GM18951 (cell line): ENCODE measurements around the gene TRDN.

Experiments
- POLR2A ChIP-seq: IDR thresholded peaks from 4 replicates; pipeline ENCODE4 v1.6.1; 2011; ENCODE audit warnings: mild to moderate bottlenecking; ENCODE audit not compliant: insufficient read length, insufficient read depth; ENCODE audit errors: extremely low read depth
- in situ Hi-C: fragments of 300-500 bp; cut with MboI; formaldehyde crosslinking; loops from one replicate; pipeline ENCODE4 v1.12.0; 2022; ENCODE audit warnings: low sequenced_read_pairs, mixed read lengths, inconsistent platforms; ENCODE audit not compliant: unreplicated experiment

Gene TRDN

DNA sequence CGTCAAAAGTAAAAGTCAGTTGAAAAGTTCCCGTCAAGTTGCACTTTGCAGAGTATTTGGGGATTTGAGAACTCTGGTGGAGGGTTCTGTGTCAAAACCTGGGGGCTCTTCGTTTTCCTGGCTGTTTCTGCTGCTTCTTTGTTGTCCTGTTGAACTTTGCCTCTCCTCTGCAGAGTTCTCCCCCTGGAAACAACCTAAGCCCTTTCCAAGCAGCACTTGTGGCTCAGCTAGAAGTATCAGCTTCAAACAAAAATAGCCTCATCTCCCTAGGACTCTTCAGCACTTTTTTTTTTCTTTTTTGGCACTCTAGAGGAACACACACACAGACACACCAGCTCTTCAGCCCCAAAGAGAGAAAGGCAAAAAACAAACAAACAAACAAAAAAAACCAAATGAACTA, at the start of gene TRDN:
Gene TRDN (minus strand): TSS at position 169 of the 400 bp plus-strand sequence. CDS start 175 bp downstream, outside the sequence.
- in situ Hi-C loops: no loop called here
- no peak for TF ChIP-seq POLR2A

GRCh38 chr6:123681957-123682462, 45.3 kb upstream of the TRDN start:
- no peak for TF ChIP-seq POLR2A
- in situ Hi-C loops: no loop called here

DNA sequence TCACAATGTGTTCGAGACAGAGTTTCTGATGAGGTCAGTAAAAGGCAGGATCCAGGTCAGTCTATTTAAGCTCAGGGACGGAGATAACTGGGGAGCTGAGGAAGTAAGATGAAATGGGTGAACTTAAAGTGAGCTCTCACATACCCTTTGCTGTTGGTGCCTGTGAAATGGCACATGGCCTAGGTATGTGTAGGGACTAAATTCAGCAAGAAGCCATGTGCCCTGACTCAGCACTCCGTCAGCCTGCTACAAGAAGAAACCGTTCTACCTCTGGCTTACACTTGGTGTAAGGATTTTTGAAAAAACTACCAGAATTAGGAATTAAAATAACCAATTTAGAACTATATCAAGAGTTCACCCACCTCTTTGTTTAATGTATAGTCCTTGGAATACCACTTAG, 41.1 kb upstream of the TRDN start:
- TF ChIP-seq POLR2A: no peak
- in situ Hi-C loops: no loop called here

GRCh38 chr6:123676793-123677192, 40.0 kb upstream of the TRDN start:
- TF ChIP-seq POLR2A: no peak
- in situ Hi-C loops: no loop called here

DNA sequence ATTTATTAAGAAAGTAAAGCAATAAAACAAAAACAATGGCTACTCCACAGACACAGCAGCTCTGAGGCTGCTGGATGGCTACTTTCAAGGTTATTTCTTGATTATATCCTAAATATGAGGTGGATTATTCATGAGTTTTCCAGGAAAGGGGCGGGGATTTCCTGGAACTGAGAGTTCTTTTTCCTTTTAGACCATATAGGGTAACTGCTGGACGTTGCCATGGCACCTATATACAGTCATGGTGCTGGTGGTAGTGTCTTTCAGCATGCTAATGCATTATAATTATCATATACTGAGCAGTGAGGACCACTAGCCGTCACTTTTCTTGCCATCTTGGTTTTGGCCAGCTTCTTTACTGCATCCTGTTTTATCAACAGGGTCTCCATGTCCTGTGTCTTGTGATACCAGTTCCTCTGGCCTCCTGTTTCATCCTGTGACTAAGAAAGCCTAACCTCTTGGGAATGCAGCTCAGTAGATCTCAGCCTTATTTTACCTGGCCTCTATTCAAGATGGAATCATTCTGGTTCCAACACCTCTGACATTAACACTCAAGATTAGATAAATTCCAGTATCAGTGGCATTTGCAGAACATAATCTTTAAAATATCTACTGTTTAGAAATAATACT, 32.3 kb upstream of the TRDN start:
- in situ Hi-C loops: no loop called here
- no peak for TF ChIP-seq POLR2A

- no peak for TF ChIP-seq POLR2A
- in situ Hi-C loops: no loop called here
Measured at GRCh38 chr6:123668063-123668462, 31.3 kb upstream of the TRDN start.

DNA sequence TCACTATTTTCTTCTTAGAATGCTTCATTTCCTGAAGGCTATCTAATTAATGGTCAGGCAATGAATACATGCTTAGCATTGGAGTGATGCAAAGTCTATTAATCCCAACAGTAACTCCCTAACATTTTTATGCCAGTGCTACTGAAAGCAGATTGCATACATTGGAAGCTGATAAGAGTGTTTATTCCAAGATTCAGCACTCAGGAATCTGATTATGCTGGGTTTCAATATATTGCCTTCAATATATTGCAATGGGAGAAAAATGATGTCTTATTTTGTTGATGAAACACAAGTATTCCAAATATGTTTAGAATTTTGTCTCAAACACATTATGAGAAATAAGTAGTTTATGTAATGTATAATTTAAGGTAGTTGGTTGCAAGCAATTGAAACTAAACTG, 26.7 kb upstream of the TRDN start:
- no peak for TF ChIP-seq POLR2A
- in situ Hi-C loops: no loop called here

GRCh38 chr6:123662757-123663156, 26.0 kb upstream of the TRDN start:
- in situ Hi-C loops: no loop called here
- TF ChIP-seq POLR2A: no peak

GRCh38 chr6:123661105-123661891, 24.5 kb upstream of the TRDN start:
- no peak for TF ChIP-seq POLR2A
- in situ Hi-C loops: no loop called here

DNA sequence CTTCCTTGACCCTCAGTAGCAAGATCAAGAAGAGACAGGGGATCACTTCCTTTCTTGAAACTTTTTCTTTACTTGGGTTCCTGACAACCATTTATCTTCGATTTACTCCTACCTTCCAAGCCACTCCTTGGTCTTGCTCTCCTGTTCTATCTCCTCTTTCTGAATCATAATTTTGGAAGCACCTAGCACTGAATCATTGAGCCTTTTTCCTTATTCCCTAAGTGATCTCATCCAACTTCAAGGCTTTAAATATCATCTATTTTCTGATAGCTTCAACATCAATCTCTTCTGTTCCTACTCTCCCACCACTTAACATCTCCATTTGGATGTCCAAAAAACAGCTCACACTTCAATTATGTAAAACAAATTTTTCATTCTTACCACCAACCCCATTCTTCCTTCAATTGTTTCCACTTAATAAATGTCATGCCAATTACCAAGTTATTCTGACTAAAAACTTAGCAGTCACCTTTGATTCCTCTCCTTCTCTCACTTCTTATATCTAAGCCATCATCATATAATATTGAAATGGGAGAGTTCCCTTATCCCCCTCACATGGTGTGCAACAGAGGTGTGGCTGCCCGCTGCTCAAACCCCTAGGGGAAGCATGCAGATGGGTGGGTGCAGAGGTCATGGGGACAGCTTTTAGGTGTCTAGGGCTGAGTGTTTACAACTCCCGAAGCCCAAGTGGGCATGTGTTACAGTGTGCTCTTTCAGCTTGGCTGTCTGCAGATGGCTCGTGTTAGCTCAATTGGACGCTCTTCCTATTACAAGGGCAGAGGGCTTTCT, 23.4 kb upstream of the TRDN start:
- no peak for TF ChIP-seq POLR2A
- in situ Hi-C loops: no loop called here

GRCh38 chr6:123658848-123659247, 22.1 kb upstream of the TRDN start:
- no peak for TF ChIP-seq POLR2A
- in situ Hi-C loops: no loop called here

DNA sequence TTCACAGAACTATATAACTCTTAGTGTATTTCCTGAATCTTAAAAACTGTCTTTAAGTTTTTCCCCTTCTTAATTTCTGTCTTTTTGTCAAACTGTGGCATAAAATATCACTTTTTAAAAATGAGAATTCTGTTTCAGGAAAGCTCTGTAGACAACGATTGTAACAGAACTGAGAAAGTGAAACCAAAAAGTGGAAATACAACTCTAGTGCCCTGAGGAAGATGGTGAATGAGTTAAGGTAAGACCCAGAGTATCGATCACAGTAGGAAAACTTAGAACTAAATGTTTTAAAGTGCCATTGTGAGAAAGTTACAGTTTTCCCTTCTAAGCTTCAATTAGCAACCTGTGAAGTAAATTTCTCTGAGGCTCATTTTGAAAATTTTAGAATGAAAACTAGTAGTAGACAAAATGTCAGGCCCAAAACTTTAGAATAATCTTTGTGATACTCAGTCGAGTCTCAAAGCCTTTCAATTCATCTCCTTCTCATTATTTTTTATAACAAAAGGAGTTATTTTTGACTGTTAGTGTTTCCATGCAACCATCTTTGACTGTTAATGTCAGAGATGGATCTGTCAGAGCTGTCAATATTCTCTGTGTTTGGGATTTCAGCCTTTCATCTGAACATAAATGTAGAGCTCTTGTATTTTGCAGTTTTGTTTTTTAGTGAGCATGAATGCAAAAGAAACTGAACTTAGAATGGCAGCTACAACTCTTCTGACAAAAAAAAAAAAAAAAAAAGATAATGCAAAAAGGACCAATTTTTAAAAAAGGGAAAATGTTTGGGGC, 19.0 kb upstream of the TRDN start:
- in situ Hi-C loops: no loop called here
- no peak for TF ChIP-seq POLR2A

GRCh38 chr6:123648723-123649122, 12.0 kb upstream of the TRDN start:
- in situ Hi-C loops: no loop called here
- no peak for TF ChIP-seq POLR2A
